NCI-H345 treated with DMSO at 0.1 percent for 48 hours (cell line): ENCODE measurements around the gene SPTSSA.
"Not testable (repeated sequence)": the region's sequence is repeated elsewhere in the genome, so short reads cannot be mapped to it uniquely, and the experiment has no call there.

ENCODE experiments used
- DNase-seq: peaks from one replicate; lab custom pipeline; 2025; ENCODE audit not compliant: unreplicated experiment; lab: John Stamatoyannopoulos, UW

Gene SPTSSA

GRCh38 chr14:34462132-34462893 lies at the start of gene SPTSSA:
Gene SPTSSA, minus strand, starts transcription at chr14:34462240. Its CDS starts 33 bp downstream, at chr14:34462207.
- DNase-seq, result peak; percentile 96

GRCh38 chr14:34507884-34508283 lies 45.8 kb upstream of the SPTSSA start:
- DNase-seq, result no peak

- DNase-seq, result no peak
These were observed 45.4 kb upstream of the SPTSSA start for GRCh38 chr14:34507459-34507858.

GRCh38 chr14:34505124-34505491 lies 43.1 kb upstream of the SPTSSA start:
- DNase-seq, result not testable (repeated sequence)

- DNase-seq, result not testable (repeated sequence)
These were observed 42.0 kb upstream of the SPTSSA start for GRCh38 chr14:34504027-34504426.

- DNase-seq, result no peak
These were observed 40.6 kb upstream of the SPTSSA start for GRCh38 chr14:34502545-34503225.

GRCh38 chr14:34502001-34502400 lies 40.0 kb upstream of the SPTSSA start:
- DNase-seq, result no peak

- DNase-seq, result no peak
These were observed 39.1 kb upstream of the SPTSSA start for GRCh38 chr14:34501004-34501580.

GRCh38 chr14:34498684-34499412 lies 36.8 kb upstream of the SPTSSA start:
- peak; percentile 36 for DNase-seq

GRCh38 chr14:34496679-34497513 lies 34.9 kb upstream of the SPTSSA start:
- no peak for DNase-seq

- DNase-seq, result no peak
These were observed 34.1 kb upstream of the SPTSSA start for GRCh38 chr14:34496007-34496678.

- no peak for DNase-seq
These were observed 27.3 kb upstream of the SPTSSA start for GRCh38 chr14:34489324-34489723.

- no peak for DNase-seq
These were observed 26.5 kb upstream of the SPTSSA start for GRCh38 chr14:34488528-34488927.

GRCh38 chr14:34484726-34485125 lies 22.7 kb upstream of the SPTSSA start:
- no peak for DNase-seq

- DNase-seq, result no peak
These were observed 20.4 kb upstream of the SPTSSA start for GRCh38 chr14:34482463-34482862.

GRCh38 chr14:34479694-34480093 lies 17.7 kb upstream of the SPTSSA start:
- DNase-seq, result no peak

GRCh38 chr14:34478261-34478660 lies 16.2 kb upstream of the SPTSSA start:
- DNase-seq, result no peak

- DNase-seq, result not testable (repeated sequence)
These were observed 14.0 kb upstream of the SPTSSA start for GRCh38 chr14:34476036-34476435.

- DNase-seq, result no peak
These were observed 13.1 kb upstream of the SPTSSA start for GRCh38 chr14:34475163-34475562.

- no peak for DNase-seq
These were observed 12.2 kb upstream of the SPTSSA start for GRCh38 chr14:34474187-34474679.
